Forelimb muscle (tissue), 1 donor: ENCODE measurements around the gene PAFAH1B2. TPM values are rescaled to one million over a fixed set of nuclear protein-coding genes. Genes with fewer than 3 reads are reported as not detected.
A peak's percentile ranks its signal among the peaks of the same experiment; 100 is the strongest.
"Not testable (repeated sequence)": the region's sequence is repeated elsewhere in the genome, so short reads cannot be mapped to it uniquely, and the experiment has no call there.

Experiments used
- DNase-seq: peaks from one replicate; pipeline ENCODE4 v3.0.0-alpha.2; 2013; ENCODE audit warnings: low read depth
- polyA plus RNA-seq: library from polyadenylated mRNA; unstranded; fragments of 120-200 nt; gene quantifications from one replicate; pipeline ENCODE4 v1.2.1, GENCODE V29; 2013; ENCODE audit not compliant: insufficient read length

The PAFAH1B2 gene
- polyA plus RNA-seq, 1 donor = 46.8 TPM

DNA sequence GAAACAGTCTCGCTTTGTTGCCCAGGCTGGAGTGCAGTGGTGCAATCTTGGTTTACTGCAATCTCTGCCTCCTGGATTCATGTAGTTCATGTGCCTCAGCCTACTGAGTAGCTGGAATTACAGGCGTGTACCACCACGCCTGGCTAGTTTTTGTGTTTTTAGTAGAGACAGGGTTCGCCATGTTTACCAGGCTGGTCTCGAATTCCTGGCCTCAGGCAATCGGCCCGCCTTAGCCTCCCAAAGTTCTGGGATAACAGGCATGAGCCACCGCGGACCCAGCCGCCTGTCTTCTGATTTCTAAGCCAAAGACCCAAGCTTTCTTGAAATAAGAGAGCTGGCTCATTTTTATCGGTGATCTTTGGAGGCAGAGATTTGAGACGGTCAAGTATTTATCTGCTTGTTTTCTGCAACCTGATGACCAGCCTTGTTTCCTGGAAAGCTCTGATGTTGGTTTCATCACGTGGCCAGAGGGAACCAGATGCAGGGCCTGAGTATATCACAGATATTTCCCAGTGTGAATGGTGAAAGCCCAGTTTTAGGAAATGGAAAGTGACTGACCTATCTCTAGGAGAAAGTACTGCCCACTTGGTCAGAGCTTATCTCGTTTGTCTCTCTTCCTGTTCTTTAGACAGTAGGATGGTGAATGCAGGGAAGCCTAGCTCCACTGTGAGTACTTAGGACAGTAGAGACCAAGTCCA, 28.8 kb downstream of the PAFAH1B2 start:
- DNase-seq = no peak

DNA sequence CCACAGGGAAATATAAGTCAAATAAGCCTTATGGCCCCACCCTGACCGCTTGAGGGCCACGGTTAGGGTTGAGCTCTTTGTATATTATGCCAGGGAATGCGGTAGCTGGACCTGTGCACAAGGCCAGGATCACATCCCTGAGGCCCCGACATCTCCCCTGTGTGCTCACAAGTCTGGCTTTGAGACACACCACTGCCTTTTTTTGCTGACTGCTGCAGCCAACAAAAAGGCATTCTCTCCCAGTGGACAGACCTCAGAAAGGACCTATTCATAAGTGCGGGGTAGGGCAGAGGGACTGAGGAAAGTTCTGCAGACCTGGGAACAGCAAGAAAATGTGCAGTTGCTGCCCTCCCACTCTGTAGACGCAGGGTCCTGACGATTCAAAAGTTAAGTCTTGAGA, 31.0 kb downstream of the PAFAH1B2 start:
- DNase-seq = no peak

DNA sequence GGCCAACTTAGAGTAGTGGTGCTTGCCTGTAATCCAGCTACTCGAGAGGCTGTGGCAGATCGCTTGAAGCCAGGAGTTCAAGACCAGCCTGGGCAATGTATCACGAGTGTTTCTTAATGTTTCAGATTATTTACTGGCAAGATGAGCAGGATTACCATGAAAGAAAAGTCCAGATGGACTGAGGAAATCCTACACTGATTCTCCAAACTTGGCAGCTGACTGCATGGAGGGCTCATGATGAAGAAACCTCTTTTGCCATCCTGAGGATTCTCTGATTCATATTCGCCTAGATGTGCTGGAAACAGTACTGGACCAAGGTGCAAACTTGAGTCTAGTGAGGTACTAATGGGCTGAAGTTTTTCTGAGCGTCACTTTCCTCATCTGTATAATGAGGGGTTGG, 31.7 kb downstream of the PAFAH1B2 start:
- no peak for DNase-seq

DNA sequence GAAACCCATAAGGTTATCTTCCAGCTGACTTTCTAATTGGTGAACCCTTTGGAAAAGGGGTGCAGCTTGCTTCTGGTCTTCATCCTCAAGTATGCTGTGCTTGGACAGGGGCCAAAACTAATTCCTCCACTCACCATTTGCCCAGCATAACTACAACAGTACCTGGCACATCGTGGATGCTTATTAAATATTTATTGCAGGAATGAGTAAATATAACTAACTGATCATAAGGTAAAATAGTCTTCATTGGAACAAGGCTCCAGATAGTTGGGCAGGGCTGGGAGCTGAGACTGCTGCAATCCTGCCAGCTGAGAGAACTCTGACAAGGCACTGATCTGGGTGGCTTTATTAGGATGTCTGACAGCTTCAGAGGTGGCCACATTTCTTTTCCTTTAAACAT, 32.1 kb downstream of the PAFAH1B2 start:
- no peak for DNase-seq

DNA sequence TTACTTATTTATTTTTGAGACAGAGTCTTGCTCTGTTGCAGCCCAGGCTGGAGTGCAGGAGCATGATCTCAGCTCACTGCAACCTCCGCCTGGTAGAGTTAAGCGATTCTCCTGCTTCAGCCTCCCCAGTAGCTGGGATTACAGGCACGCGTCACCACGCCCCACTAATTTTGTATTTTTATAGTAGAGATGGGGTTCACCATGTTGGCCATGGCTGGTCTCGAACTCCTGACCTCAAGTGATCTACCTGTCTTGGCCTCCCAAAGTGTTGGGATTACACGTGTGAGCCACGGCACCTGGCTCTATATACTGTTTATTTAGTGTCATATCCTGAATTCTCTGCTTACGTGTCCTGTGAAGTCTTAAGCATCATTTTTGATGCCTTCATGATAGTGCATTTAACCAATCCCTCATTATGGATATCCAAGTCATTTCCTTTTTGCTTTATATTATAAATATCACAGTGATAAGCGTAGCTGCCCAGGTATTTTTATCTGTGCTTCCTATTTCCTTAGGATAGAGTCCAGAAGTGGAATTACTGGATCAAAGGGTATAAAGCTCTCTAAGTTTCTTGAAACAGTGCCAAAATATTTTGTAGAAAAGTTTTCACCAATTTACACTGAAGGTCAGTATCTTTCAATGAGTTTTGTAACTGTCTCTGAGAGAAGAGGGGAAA, 33.6 kb downstream of the PAFAH1B2 start:
- no peak for DNase-seq

DNA sequence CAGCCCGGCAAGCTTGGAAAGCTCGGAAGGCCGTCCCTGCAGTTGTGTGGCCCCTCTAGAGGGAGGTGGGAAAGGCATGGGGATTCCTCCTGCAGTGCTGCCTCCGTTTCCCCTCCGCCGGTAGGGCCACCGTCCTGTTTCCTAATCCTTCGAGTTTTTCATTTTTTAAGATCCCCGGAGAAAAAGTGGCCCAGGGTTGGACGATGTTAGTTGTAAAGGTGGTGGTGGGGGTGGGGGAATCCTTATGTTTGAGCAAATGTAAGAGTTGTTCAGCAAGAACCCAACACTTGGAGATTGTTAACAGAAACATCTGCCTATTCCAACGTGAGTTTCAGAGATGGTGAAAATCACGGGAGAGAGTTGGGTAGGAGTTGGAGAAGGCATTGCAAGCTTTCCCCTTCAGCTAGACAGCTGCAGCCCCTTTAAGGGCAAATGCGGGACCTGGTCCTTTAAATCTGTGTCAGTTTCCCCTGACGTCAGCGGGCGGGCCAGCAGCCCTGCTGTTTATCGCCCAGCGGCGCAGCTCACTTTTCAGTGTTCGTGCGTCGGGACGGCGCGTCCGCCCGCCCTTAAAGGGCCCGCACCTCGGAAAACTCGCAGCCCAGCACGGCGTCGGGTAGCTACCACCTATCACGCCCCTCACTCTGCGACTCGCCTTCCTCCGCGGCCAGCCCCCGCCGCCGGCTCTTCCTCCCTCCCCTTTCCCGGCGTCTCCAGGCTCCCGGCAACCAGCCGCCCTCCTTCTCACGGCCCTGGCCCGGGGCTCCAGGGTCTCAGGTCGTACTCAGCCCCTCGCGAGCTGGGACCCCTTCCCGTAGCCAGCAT, 34.3 kb downstream of the PAFAH1B2 start, which contains the start of gene SIDT2:
Gene SIDT2 (plus strand): TSS at position 534 of the 825 bp plus-strand sequence. CDS start 521 bp downstream, outside the sequence.
- peak; percentile 91 for DNase-seq

DNA sequence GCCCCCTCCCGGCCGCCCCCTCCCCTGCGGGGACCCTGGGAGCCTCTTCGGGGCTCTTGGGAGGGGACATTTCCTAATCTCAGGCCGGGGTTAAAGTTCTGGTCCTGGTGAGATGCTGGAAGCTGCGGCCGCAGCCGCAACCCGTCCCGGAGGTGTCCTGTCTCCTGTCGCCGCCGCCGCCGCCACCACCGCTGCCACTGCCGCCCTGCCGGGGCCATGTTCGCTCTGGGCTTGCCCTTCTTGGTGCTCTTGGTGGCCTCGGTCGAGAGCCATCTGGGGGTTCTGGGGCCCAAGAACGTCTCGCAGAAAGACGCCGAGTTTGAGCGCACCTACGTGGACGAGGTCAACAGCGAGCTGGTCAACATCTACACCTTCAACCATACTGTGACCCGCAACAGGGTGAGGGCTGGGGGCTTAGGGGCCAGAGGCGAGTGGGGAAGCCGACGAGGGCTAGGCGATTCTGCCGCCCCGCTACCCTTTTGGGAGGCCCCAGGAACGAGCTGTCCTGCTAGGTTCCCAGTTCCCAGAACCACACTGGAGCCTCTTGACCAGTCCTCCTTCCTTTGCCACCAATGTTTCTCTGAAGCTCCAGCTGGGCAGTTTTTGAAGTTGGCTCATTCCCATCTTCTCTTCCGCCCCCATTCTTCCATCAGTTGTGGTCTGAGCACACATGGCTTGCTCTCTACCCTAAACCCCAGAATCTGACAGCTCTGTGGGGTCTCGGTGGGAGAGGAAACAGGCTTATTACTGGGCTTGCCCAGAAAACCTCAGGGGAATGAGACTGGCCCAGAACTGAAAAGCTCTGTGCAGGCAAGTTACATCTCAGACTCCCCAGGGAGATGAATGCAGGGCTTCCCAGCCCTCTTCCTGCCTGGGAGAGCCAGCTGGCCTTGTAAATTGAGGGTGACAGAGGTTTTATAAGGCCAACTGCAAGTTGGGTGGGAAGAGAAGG, 35.2 kb downstream of the PAFAH1B2 start:
- DNase-seq = no peak

DNA sequence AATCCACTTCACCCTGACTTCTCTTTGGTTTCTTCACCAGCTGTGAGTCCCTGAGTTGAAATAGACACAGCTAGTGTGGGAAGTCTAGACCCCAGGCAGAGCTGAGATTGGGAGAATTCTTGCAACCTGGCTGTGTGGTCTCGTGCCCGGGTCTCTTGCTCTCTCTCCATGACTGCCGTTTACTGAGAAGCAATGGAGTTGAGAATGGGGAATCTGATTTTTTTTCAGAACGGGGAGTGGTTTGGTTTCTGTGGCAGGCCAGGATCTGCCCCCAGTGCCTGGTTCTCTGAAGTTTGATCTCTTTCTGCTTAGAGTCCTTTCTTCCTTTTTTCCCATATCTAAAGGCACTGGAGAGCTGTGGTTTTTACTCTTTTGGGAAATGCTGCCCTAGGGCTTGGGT, 35.9 kb downstream of the PAFAH1B2 start:
- DNase-seq = no peak

DNA sequence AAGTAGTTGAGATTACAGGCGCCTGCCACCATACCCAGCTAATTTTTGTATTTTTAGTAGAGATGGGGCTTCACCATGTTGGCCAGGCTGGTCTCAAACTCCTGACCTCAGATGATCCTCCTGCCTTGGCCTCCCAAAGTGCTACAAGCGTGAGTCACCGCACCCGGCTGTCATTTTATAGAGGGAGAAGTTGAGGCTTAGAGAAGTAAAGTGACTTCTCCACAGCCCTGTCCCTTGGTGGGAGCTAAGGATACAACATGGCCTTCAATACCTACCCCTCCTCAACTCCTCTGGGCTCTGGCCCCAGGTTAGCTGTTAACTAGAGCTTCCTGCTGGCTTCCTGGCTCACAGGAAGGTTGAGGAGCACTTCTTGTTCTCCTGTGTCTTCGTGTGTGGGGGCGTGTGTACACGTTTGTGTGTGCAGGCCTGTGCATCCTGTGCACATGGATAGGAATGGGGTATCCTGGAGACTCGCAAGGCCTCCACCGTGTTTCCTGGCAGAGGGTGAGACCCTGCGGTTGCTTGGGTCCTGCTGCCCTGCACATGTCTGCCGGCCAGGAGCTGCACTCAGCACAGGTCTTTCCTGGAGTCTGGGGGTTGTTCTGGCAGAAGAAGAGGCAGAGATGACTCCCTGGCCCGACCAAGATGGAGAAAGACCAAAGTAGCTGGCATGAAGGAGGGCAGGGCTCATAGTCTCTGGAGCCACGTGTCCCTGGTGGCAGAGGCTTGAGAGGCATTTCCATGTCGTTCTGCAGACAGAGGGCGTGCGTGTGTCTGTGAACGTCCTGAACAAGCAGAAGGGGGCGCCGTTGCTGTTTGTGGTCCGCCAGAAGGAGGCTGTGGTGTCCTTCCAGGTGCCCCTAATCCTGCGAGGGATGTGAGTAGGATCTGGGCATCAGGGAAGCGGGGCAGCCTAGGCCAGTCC, 36.8 kb downstream of the PAFAH1B2 start:
- no peak for DNase-seq

DNA sequence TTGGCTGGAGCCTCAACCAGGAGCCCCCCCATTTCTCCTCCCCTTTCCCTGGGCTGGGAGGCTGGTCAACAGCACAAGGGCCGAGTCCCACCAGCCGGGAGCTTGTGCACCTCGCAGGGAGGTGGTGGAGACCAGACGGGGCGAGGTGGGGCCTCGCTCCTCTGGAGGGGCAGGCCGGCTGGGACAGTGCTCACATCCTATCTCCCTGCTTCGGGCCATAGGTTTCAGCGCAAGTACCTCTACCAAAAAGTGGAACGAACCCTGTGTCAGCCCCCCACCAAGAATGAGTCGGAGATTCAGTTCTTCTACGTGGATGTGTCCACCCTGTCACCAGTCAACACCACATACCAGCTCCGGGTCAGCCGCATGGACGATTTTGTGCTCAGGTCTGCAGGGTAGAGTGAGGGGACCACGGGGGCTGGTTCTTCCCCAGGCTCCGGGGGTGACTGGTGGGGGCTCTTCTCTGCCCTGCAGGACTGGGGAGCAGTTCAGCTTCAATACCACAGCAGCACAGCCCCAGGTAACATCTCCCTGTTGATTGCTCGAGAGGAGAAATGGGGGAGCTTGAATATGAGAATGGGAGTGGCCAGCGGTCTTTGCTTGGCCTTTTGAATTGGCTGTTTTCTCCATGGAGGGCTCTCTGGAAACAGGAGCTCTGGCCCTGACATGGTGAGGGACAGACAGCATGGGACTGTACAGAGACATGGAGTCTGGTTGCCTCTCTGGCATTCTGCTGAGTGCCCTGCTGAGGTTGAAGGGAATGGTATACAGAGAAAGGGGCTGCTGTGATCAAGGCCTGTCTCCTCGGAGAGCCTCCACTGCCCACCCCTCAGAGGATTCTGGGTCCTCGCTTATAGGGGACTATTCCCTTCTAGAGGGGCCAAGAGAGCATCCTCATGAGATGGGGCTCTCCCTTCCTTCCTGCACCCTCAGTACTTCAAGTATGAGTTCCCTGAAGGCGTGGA, 37.8 kb downstream of the PAFAH1B2 start:
- DNase-seq = no peak

DNA sequence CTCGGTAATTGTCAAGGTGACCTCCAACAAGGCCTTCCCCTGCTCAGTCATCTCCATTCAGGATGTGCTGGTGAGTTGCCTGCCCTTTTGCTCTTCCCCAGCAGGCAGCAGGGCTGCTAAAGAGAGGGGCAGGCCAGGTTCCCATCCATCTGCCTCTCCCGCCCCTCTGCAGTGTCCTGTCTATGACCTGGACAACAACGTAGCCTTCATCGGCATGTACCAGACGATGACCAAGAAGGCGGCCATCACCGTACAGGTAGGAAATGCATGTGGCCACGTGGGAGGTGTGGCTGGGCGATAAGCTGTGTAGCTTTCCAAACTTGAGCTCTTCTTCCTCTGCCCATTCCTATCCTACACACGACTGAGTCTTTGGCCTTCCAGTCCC, 38.5 kb downstream of the PAFAH1B2 start:
- DNase-seq = no peak

DNA sequence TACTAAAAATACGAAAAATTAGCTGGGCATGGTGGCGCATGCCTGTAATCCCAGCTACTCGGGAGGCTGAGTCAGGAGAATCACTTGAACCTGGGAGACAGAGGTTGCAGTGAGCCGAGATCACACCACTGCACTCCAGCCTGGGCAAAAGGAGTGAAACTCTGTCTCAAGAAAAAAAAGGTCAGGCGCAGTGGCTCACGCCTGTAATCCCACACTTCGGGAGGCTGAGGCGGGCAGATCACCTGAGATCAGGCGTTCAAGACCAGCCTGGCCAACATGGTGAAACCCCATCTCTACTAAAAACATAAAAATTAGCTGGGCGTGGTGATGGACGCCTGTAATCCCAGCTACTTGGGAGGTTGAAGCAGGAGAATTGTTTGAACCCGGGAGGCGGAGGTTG, 39.1 kb downstream of the PAFAH1B2 start:
- not testable (repeated sequence) for DNase-seq

DNA sequence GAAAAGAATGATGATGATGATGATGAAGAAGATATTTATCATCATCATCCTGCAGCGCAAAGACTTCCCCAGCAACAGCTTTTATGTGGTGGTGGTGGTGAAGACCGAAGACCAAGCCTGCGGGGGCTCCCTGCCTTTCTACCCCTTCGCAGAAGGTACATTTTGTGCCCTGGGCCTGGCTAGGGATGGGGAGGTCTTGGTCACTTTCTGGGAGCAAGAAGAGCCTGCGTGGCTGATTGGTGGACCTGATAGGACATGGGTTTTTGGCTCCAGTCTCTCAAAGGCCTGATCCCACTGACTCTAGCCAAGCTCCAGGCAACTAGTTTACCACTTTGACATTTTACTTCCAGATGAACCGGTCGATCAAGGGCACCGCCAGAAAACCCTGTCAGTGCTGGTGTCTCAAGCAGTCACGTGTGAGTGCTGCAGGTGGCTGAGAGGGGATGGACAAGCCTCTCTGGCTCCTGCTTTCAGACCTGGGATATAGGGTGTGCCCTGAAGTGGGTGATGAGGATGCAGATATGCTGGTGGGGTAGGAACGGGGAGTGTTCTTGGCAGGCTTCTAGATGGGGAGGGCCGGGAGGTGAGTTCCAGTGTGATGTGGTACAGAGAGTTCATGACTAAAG, 39.8 kb downstream of the PAFAH1B2 start:
- DNase-seq = no peak

DNA sequence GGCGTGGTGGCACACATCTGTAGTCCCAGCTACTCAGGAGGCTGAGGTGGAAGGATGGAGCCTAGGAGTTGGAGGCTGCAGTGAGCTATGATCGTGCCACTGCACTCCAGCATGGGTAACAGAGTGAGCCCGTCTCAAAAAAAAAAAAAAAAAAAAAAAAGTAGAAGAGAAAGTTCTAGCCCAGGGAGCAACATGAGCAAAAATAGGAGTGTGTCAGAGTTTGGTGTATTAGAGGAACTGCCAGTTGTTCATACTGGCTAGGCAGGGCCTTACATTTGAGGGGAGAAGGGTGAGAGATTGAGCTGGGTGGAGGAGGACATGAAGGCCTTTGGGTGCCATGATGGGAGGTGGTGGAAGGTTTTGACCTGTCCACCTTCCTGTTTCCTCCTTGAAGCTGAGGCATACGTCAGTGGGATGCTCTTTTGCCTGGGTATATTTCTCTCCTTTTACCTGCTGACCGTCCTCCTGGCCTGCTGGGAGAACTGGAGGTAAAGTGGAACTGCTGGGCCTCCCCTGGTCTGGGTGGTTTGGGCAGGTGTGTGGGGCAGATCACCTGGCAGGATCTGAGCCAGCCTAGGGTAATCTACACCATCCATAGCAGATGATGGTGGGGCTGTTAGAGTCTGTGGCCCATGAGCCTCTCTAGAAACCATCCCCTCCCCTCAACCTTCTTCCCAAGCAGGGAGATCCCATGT, 41.8 kb downstream of the PAFAH1B2 start:
- no peak for DNase-seq

DNA sequence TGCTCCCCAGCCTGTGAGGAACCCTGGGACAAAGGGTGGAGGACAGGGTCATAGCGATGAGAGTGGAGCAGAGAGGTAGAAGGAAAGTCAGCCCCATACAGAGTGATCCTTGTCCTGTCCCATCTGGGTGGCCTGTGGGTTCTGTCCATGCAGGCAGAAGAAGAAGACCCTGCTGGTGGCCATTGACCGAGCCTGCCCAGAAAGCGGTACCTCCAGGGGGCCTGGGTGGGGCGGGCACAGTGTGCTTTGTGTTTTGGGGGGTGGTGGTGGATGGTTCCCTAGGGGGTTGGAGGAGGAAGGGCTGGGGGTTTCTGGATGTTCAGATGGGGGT, 42.3 kb downstream of the PAFAH1B2 start:
- no peak for DNase-seq

DNA sequence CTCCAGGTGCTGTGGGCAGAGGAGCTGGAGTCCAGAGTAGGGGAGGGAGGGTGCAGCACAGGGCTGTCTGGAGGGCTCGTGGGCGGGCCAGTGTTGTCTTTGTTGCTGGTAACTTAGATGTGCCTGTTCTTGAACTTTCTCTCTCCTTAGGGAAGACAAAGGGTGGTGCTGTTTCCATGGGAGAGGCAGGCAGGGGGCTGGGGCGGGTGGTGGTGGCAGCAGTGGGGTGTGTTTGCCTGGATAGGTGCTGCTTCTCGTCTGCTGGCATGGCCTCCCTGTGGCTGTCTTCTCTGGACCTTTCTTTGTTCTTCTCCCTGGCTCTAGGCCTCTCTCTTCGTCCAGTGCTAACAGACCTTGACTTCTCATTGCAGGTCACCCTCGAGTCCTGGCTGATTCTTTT, 42.9 kb downstream of the PAFAH1B2 start:
- DNase-seq = no peak

DNA sequence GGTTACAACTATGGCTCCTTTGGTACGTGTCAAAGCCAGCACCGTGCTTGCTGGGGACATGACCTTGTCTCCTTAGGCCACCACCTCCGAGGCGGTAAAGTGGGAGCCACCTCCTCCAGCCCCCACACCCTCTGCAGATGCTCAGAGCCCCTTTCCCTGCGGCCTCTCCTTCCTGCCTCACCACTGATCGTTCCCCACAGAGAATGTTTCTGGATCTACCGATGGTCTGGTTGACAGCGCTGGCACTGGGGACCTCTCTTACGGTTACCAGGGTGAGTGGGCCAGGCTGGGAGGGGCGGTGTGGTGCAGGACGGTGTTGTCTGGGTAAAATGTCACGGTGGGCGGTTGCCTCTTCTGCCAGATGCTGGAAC, 43.3 kb downstream of the PAFAH1B2 start:
- no peak for DNase-seq

DNA sequence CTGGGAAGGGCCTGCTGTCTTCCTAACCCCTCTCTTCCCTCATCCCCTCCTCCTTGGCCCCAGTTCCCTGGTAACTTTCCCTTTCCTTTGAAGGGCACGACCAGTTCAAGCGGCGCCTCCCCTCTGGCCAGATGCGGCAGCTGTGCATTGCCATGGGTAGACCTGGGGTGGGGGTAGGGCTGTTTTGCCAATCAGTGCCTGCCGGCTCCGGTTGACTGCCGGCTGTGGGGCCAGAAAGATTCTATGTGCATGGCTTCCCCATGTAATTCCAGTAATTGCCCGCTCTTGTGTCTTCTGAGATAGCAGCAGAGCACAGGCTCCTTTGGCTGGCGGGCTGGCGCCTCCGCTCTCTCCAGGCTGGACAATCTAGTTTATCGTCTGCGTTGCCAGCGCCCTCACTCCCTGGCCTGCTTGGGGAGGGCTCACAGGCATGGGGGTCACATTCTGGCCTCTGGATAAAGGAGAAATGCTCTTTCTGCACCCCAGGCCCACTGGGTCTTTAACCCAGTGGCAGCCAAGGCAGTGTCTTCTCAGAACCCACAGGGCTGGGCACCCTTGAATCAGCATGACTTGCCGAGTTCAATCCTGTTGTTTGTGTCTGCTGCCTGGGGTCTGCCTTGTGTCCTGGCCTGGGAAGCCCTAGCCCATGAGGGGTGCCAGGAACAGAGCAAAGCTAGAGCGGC, 43.9 kb downstream of the PAFAH1B2 start:
- DNase-seq = no peak
